Measurements from ENCODE around the gene HOXD12.

The HOXD12 gene

GRCh38 chr2:176127774-176128072 lies 28.1 kb downstream of the HOXD12 start:
- no peak for DNase-seq
- intact Hi-C loops (cut with DNase I): loop anchor here (2.0 to 5.0 kb wide), 4 partner anchors 510 to 1020 kb away; no protein-coding TSS in a partner anchor

DNA sequence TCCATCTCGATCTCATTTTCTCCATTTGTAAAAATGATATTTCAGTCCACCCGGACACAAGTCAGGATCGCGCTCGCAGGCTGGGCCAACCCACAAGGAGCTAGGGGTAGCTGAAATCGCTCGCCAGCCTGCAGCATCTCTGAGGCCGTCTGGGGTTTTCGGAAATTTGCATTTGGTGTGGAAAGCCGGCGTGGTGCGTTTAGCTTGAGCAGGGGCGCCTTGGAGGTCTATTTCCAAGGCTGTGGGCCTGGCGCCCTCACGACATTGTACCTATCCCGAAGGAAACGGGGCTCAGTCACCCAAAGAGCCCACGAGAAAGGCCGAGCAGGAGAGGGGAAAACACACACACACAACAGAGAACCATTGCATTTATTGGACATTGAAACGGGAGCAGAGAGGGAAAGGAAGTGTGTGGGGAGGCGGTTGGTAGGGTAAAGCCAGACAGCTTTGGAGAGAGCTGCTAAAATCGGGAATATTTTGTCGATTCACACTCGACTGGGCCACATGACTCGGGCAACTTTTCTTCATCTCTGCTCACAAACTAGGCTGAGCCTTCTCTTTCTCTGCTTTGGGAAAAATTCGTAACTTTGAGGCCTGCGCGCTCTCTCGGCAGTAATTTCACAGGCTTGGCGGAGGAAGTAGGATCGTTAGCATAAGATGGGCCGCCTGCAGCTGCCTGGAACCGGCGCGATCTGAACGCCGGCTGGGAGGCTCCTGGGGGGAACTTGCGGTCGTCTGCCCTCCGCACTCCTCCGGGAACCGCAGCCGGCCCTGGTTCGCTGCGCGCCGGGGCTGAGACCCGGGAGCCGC lies 28.8 kb downstream of the HOXD12 start:
- peak in 1 of 10 donors; percentile 62 for DNase-seq
- intact Hi-C loops (cut with DNase I): loop anchor here (5.0 kb wide), 3 partner anchors 509 to 1019 kb away; no protein-coding TSS in a partner anchor

DNA sequence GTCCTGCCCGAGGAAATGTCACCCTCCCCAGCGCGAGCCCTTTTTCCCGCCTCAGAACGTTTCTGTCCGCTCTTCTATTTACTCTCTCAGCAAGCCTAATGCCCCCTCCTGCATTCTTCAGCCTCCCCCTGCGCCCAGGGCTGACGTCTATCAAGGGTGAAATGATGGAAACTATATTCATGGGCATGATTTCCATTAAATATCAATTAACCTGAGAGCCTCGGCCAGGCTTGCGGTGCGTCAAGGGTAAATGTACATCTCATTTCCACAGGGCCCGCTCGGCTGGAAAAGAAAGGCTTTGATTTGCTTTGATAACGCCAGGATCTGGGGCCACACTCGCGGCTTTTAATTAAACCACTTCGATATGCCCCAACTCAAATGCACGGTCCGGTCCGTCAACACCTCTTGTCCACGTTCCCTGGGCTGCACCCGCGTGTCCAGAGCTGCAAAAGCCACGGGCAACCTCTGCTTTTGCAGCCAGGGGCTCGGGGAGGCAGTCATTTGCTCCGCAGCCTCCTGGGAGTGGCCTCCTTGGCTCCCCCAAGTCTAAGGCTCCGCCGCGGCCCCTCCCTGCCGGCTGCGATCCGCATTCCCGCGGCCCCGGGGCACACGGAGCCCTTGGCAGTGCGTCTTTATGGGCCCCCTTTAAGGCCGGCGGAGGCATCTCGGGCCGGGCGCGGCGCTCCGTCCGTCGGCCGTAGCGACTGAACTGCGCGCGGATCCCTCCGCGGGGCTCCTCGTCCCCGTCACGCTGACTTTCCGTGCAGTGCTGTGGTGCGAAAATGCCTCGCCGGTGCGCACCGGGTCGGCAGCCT lies 29.6 kb downstream of the HOXD12 start, which contains the start of gene HOXD8:
TSS of gene HOXD8 (plus strand) at position 724 of the 815 bp plus-strand sequence. CDS start 662 bp downstream, outside the sequence.
- intact Hi-C loops (cut with DNase I): loop anchor here (5.0 kb wide), 3 partner anchors 508 to 1018 kb away; no protein-coding TSS in a partner anchor
- DNase-seq: peak in 1 of 10 donors; percentile 68

DNA sequence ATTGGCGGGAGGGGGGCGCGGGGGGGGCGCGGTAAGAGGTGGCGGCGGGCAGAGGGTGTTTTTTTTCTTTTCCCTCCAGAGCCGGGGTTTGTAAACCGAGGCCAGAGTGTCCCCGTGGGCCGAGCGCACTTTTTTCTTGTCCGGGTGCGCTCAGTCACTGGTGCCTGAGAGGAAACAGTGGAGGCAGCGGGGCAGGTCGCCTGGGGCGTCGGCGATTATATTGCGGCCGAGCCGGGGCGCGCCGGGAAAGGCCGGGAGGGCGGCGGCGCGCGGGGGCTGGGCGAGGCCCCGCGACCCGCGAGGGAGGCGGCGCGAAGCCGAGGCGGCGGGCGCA lies 30.2 kb downstream of the HOXD12 start:
- intact Hi-C loops (cut with DNase I): loop anchor here (5.0 kb wide), 3 partner anchors 508 to 1018 kb away; no protein-coding TSS in a partner anchor
- no peak for DNase-seq

- intact Hi-C loops (cut with DNase I): no loop called here
- no peak for DNase-seq
These were observed 30.8 kb downstream of the HOXD12 start for GRCh38 chr2:176130147-176130956.

GRCh38 chr2:176130957-176131847 lies 31.6 kb downstream of the HOXD12 start:
- intact Hi-C loops (cut with DNase I): no loop called here
- no peak for DNase-seq

- no peak for DNase-seq
- intact Hi-C loops (cut with DNase I): no loop called here
These were observed 32.2 kb downstream of the HOXD12 start for GRCh38 chr2:176131848-176132158.

GRCh38 chr2:176132205-176133171 lies 32.9 kb downstream of the HOXD12 start:
- no peak for DNase-seq
- intact Hi-C loops (cut with DNase I): no loop called here

GRCh38 chr2:176133389-176133788 lies 33.8 kb downstream of the HOXD12 start:
- DNase-seq: no peak
- intact Hi-C loops (cut with DNase I): no loop called here

DNA sequence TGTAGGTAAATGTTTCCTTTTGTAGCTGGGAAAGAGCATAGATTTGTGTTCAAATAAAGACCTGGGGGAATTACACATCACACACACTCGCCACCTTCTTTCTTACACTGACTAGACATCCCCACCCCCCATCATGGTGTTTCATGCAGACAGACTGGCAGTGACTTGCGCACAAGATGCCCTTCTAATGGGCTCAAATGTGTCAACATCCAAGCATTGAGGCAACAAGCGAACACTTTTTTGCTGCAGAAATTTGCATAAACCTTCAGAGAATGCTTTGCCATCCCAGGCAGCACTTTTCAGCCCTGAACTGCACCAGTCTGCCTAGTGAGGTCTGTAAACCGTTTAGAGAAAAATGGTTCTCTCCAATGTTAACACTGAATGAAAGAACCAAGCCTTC lies 34.4 kb downstream of the HOXD12 start:
- intact Hi-C loops (cut with DNase I): no loop called here
- no peak for DNase-seq

GRCh38 chr2:176135035-176135440 lies 35.4 kb downstream of the HOXD12 start:
- intact Hi-C loops (cut with DNase I): no loop called here
- no peak for DNase-seq

DNA sequence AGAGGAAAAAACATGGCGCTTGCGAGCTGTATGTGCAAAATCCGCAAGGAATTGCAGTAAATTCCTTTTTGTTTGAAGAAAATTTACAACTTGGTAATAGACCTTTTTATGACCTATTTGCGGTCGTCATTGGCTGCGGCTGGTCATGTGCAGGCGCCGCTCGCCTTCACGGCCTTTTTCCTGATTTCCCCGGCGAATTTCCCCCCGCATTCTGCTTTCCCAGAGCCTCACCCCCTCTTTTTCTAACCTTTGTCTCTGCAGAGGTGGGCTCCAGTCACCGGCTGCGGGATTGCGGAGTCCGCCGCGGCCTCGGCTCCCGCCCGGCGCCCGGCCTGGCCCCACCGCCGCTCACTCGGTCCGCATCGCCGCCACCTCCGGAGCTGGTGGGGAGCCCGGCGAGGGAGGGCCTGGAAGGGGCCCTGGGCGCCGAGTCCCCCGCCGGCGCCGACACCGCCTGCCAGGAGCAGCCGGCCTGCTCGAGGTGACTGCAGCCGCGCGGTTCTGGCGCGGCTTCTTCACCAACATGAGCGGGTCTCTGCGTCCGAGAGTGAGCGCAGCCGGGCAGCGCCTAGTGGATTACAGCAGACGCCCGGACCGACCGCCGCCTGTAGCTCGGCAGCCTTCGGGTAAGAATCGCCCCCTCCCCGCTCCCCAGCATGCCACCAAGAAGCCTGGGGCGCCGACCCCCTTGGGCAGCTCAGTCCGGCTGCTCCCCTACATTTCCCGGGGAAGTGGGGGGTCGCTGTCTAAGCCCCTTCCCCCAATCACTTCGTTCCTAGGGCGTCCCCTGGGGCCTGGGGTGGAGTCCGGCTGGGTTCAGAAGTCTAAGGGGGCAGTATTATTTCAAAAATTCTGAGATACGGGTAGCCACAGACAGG lies 37.0 kb downstream of the HOXD12 start:
- no peak for DNase-seq
- intact Hi-C loops (cut with DNase I): no loop called here

DNA sequence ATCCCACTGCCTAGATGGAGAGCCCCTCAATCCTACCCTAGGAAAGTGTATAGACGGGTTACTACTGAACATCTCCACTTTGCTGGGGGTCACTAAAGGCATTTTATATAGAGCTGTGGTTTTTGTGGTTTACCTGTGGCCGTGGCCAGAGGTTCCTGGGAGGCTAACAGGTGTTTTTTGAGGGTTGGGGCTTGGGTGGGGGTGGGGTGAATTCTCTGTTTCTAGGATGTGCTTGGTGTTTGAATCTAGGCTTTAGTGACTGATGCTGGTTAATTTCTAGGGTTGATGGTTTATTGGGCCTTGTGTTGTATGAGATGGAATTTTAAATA lies 37.6 kb downstream of the HOXD12 start:
- intact Hi-C loops (cut with DNase I): no loop called here
- no peak for DNase-seq

DNA sequence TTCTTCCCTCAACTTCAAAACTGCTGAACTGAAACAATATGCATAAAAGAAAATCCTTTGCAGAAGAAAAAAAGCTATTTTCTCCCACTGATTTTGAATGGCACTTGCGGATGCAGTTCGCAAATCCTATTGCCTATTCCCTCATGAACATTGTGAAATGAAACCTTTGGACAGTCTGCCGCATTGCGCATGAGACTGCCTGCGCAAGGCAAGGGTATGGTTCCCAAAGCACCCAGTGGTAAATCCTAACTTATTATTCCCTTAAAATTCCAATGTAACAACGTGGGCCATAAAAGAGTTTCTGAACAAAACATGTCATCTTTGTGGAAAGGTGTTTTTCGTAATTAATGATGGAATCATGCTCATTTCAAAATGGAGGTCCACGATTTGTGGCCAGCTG lies 38.3 kb downstream of the HOXD12 start:
- intact Hi-C loops (cut with DNase I): no loop called here
- DNase-seq: no peak

DNA sequence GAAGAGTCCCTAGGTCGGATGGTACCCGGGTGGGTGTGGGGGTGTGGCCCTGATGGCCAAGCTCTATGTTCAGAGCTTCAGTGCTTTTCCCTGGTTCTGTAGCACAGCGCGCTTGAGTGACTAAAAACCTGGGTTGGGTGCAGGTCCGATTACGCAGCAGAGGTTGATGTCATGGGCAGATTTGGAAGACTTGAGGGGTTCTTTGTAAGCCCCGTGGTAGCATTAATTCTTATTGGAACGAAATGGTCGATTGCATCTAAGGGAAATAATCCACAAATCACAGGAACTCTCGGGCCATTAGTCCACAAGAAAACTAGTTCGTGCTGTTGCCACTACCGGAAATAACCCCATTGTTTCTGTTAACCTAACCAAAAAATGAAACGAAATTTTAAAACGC lies 38.9 kb downstream of the HOXD12 start:
- intact Hi-C loops (cut with DNase I): no loop called here
- no peak for DNase-seq

GRCh38 chr2:176138923-176139660 lies 39.5 kb downstream of the HOXD12 start:
- intact Hi-C loops (cut with DNase I): no loop called here

More at GRCh38 chr2:176138923-176139660, 39.5 kb downstream of the HOXD12 start:
- no peak for DNase-seq
